HG02763 (cell line): ENCODE measurements around the gene CLK2.
"Not testable (repeated sequence)": the region's sequence is repeated elsewhere in the genome, so short reads cannot be mapped to it uniquely, and the experiment has no call there.

Source experiments
- ATAC-seq: cut with Tn5 transposase; IDR thresholded peaks from one replicate; pipeline ENCODE4 v1.9.1; 2021; ENCODE audit warnings: mild to moderate bottlenecking, moderate library complexity; ENCODE audit not compliant: unreplicated experiment

The CLK2 gene

GRCh38 chr1:155244368-155245162 lies 28.7 kb downstream of the CLK2 start:
- peak; percentile 90 for ATAC-seq

- ATAC-seq, result no peak
Observed at GRCh38 chr1:155242805-155243358, 30.4 kb downstream of the CLK2 start.

GRCh38 chr1:155241841-155242264 lies 31.5 kb downstream of the CLK2 start:
- ATAC-seq, result no peak

- no peak for ATAC-seq
Observed at GRCh38 chr1:155241069-155241679, 32.1 kb downstream of the CLK2 start.

- ATAC-seq, result no peak
Observed at GRCh38 chr1:155236451-155236850, 36.9 kb downstream of the CLK2 start.

- not testable (repeated sequence) for ATAC-seq
Observed at GRCh38 chr1:155235375-155235774, 37.9 kb downstream of the CLK2 start.

- ATAC-seq, result not testable (repeated sequence)
Observed at GRCh38 chr1:155233502-155233901, 39.8 kb downstream of the CLK2 start.

- ATAC-seq, result not testable (repeated sequence)
Observed at GRCh38 chr1:155232001-155232978, 41.0 kb downstream of the CLK2 start.

GRCh38 chr1:155231302-155231701 lies 42.0 kb downstream of the CLK2 start:
- not testable (repeated sequence) for ATAC-seq

GRCh38 chr1:155228096-155228427 lies 45.2 kb downstream of the CLK2 start:
- ATAC-seq, result no peak

- peak; percentile 93 for ATAC-seq
Observed at GRCh38 chr1:155227261-155228095, 45.8 kb downstream of the CLK2 start.

- ATAC-seq, result no peak
Observed at GRCh38 chr1:155226910-155227260, 46.4 kb downstream of the CLK2 start.

GRCh38 chr1:155226188-155226909 lies 47.0 kb downstream of the CLK2 start:
- ATAC-seq, result no peak

GRCh38 chr1:155225404-155225759 lies 47.9 kb downstream of the CLK2 start:
- not testable (repeated sequence) for ATAC-seq

GRCh38 chr1:155223047-155223446 lies 50.3 kb downstream of the CLK2 start:
- ATAC-seq, result no peak

- ATAC-seq, result not testable (repeated sequence)
Observed at GRCh38 chr1:155220211-155220965, 52.9 kb downstream of the CLK2 start.

- ATAC-seq, result no peak
Observed at GRCh38 chr1:155219592-155220031, 53.7 kb downstream of the CLK2 start.

GRCh38 chr1:155218854-155219591 lies 54.3 kb downstream of the CLK2 start:
- ATAC-seq, result no peak
